Stimulated activated naive CD8-positive, alpha-beta T cell treated with anti-CD3 and anti-CD28 coated beads, Interleukin-15, amount 100 ng/mL, for 72 hours (primary cell): ENCODE data around the gene SPAG8.

Experiments
- ATAC-seq: fragments of 150-1000 bp; cut with Tn5 transposase; 2 replicates; pipeline ENCODE4 v1.10.0; 2021; ENCODE audit warnings: mild to moderate bottlenecking, moderate library complexity
- DNase-seq, 2 donors: peaks; one replicate each; pipeline ENCODE4 v3.0.0; 2021 to 2022
- H3K27ac Mint-ChIP-seq, 2 donors: one replicate each; pipeline ENCODE4 v1.8.0; 2022; ENCODE audit warnings: mild to moderate bottlenecking in 2 of 2, mixed read lengths in 2 of 2, moderate library complexity in 2 of 2
- H3K27me3 Mint-ChIP-seq: one replicate; pipeline ENCODE4 v1.8.0; 2022; ENCODE audit warnings: mixed read lengths
- H3K4me1 Mint-ChIP-seq: one replicate; pipeline ENCODE4 v1.8.0; 2022; ENCODE audit warnings: mild to moderate bottlenecking, mixed read lengths
- H3K4me3 Mint-ChIP-seq, 2 donors: one replicate each; pipeline ENCODE4 v1.8.0; 2022; ENCODE audit warnings: mild to moderate bottlenecking in 2 of 2, mixed read lengths in 2 of 2, moderate library complexity in 1 of 2
- H3K9me3 Mint-ChIP-seq, 2 donors: one replicate each; pipeline ENCODE4 v1.8.0; 2022; ENCODE audit warnings: mixed read lengths in 2 of 2

SPAG8 gene

GRCh38 chr9:35774907-35775635, 37.0 kb downstream of the SPAG8 start:
- Mint-ChIP-seq H3K4me3 (no peak overlapping the region), H3K27me3 (no peaks in the 10 kb centered on the region), H3K4me1 (no peaks in the 10 kb centered on the region), H3K27ac (no peak overlapping the region), H3K9me3 (no peaks in the 10 kb centered on the region)
- no peak for ATAC-seq
- DNase-seq: no peak

- Mint-ChIP-seq H3K9me3 (no peaks in the 10 kb centered on the region), H3K27me3 (no peaks in the 10 kb centered on the region), H3K4me1 (no peaks in the 10 kb centered on the region), H3K27ac (no peak overlapping the region), H3K4me3 (no peak overlapping the region)
- DNase-seq: no peak
- no peak for ATAC-seq
These were observed 40.1 kb downstream of the SPAG8 start for GRCh38 chr9:35771943-35772342.

GRCh38 chr9:35771534-35771933, 40.5 kb downstream of the SPAG8 start:
- Mint-ChIP-seq H3K27me3 (no peaks in the 10 kb centered on the region), H3K27ac (no peak overlapping the region), H3K9me3 (no peaks in the 10 kb centered on the region), H3K4me1 (no peaks in the 10 kb centered on the region), H3K4me3 (no peak overlapping the region)
- no peak for ATAC-seq
- no peak for DNase-seq

GRCh38 chr9:35771075-35771433, 41.0 kb downstream of the SPAG8 start:
- Mint-ChIP-seq H3K27me3 (no peaks in the 10 kb centered on the region), H3K4me1 (no peaks in the 10 kb centered on the region), H3K4me3 (no peak overlapping the region), H3K27ac (no peak overlapping the region), H3K9me3 (no peaks in the 10 kb centered on the region)
- no peak for DNase-seq
- no peak for ATAC-seq

- Mint-ChIP-seq H3K4me1 (no peaks in the 10 kb centered on the region), H3K9me3 (no peaks in the 10 kb centered on the region), H3K27ac (no peak overlapping the region), H3K27me3 (no peaks in the 10 kb centered on the region), H3K4me3 (no peak overlapping the region)
- ATAC-seq (no peak), DNase-seq (no peak)
These were observed 42.3 kb downstream of the SPAG8 start for GRCh38 chr9:35769763-35770162.

GRCh38 chr9:35767458-35767857, 44.6 kb downstream of the SPAG8 start:
- no peak overlapping the region for H3K27ac Mint-ChIP-seq
- no peaks in the 10 kb centered on the region for H3K9me3 Mint-ChIP-seq
- DNase-seq: no peak
- no peaks in the 10 kb centered on the region for H3K27me3 Mint-ChIP-seq
- H3K4me3 Mint-ChIP-seq: no peak overlapping the region
- ATAC-seq: no peak
- no peaks in the 10 kb centered on the region for H3K4me1 Mint-ChIP-seq

GRCh38 chr9:35766997-35767396, 45.1 kb downstream of the SPAG8 start:
- no peak overlapping the region for H3K27ac Mint-ChIP-seq
- H3K9me3 Mint-ChIP-seq: no peaks in the 10 kb centered on the region
- H3K4me1 Mint-ChIP-seq: no peaks in the 10 kb centered on the region
- DNase-seq (no peak), ATAC-seq (no peak)
- H3K27me3 Mint-ChIP-seq: no peaks in the 10 kb centered on the region
- H3K4me3 Mint-ChIP-seq: no peak overlapping the region

GRCh38 chr9:35763803-35764202, 48.3 kb downstream of the SPAG8 start:
- DNase-seq (no peak), ATAC-seq (no peak)
- Mint-ChIP-seq H3K4me3 (no peak overlapping the region), H3K4me1 (peaks cover 11% of the 10 kb centered on the region), H3K27ac (no peak overlapping the region), H3K9me3 (no peaks in the 10 kb centered on the region), H3K27me3 (no peaks in the 10 kb centered on the region)

GRCh38 chr9:35763181-35763580, 48.9 kb downstream of the SPAG8 start:
- H3K9me3 Mint-ChIP-seq: no peaks in the 10 kb centered on the region
- H3K4me1 Mint-ChIP-seq: peaks cover 17% of the 10 kb centered on the region
- no peaks in the 10 kb centered on the region for H3K27me3 Mint-ChIP-seq
- DNase-seq (no peak), ATAC-seq (no peak)
- H3K27ac Mint-ChIP-seq: no peak overlapping the region
- H3K4me3 Mint-ChIP-seq: no peak overlapping the region

GRCh38 chr9:35760651-35761050, 51.4 kb downstream of the SPAG8 start:
- no peak overlapping the region for H3K4me3 Mint-ChIP-seq
- DNase-seq (no peak), ATAC-seq (no peak)
- H3K9me3 Mint-ChIP-seq: no peaks in the 10 kb centered on the region
- peaks cover 38% of the 10 kb centered on the region for H3K4me1 Mint-ChIP-seq
- no peak overlapping the region for H3K27ac Mint-ChIP-seq
- no peaks in the 10 kb centered on the region for H3K27me3 Mint-ChIP-seq

- no peak overlapping the region for H3K4me3 Mint-ChIP-seq
- no peak for ATAC-seq
- peaks cover 38% of the 10 kb centered on the region for H3K4me1 Mint-ChIP-seq
These were observed 52.3 kb downstream of the SPAG8 start for GRCh38 chr9:35759795-35760194.

More at GRCh38 chr9:35759795-35760194, 52.3 kb downstream of the SPAG8 start:
- Mint-ChIP-seq H3K9me3 (no peaks in the 10 kb centered on the region), H3K27ac (peak overlapping the region in 1 of 2 donors; percentile 56), H3K27me3 (no peaks in the 10 kb centered on the region)
- no peak for DNase-seq
